ENCODE measurements around the gene RUBCN. TPM values are rescaled to one million over a fixed set of nuclear protein-coding genes. Genes with fewer than 3 reads are reported as not detected.
A peak's percentile ranks its signal among the peaks of the same experiment; 100 is the strongest.

RUBCN gene
- 4.8 and 5.2 TPM in 2 replicates for total RNA-seq (2016; rRNA removed; fragmentation: Illumina TruSeq; extraction: Trizol)
- 1.7 and 2.2 TPM in 2 replicates for total RNA-seq (2016; cell fraction: cytosol; rRNA removed; fragmentation: Illumina TruSeq; extraction: Trizol; ENCODE audit: low read depth)
- total RNA-seq (2016; cell fraction: insoluble cytoplasmic fraction; rRNA removed; fragmentation: Illumina TruSeq; extraction: Trizol) = 4.4 and 6.1 TPM in 2 replicates
- total RNA-seq (2016; cell fraction: membrane; rRNA removed; fragmentation: Illumina TruSeq; extraction: Trizol) = 3.9 and 4.0 TPM in 2 replicates
- total RNA-seq (2016; cell fraction: nucleus; rRNA removed; fragmentation: Illumina TruSeq; extraction: Trizol) = 5.3 and 5.7 TPM in 2 replicates
- polyA plus RNA-seq (2011; rRNA removed) = 6.5 and 8.1 TPM in 2 replicates
- 2.9 and 3.5 TPM in 2 replicates for polyA plus RNA-seq (2011; cell fraction: cytosol; rRNA removed)
- 16.7 and 22.2 TPM in 2 replicates for polyA plus RNA-seq (2011; cell fraction: nucleus; rRNA removed)
- 3.4 and 4.4 TPM in 2 replicates for polyA plus RNA-seq (2012)
- polyA plus RNA-seq (2016; cell fraction: cytosol; fragmentation: Illumina TruSeq; extraction: Trizol; ENCODE audit: low read depth) = 0.63 and 0.68 TPM in 2 replicates
- 3.2 and 4.5 TPM in 2 replicates for polyA plus RNA-seq (2016; cell fraction: insoluble cytoplasmic fraction; fragmentation: Illumina TruSeq; extraction: Trizol; ENCODE audit: low read depth)
- 1.2 and 1.3 TPM in 2 replicates for polyA plus RNA-seq (2016; cell fraction: membrane; fragmentation: Illumina TruSeq; extraction: Trizol; ENCODE audit: low read depth)
- polyA plus RNA-seq (2016; cell fraction: nucleus; fragmentation: Illumina TruSeq; extraction: Trizol; ENCODE audit: insufficient read depth, low read depth) = 13.0 and 13.9 TPM in 2 replicates
- polyA minus RNA-seq (2011; rRNA and poly(A)+ RNA removed; ENCODE audit: low replicate concordance) = 10.1 and 33.6 TPM in 2 replicates
- polyA minus RNA-seq (2011; cell fraction: cytosol; rRNA and poly(A)+ RNA removed) = 4.4 and 5.1 TPM in 2 replicates
- polyA minus RNA-seq (2011; cell fraction: nucleus; rRNA and poly(A)+ RNA removed) = 10.8 and 14.2 TPM in 2 replicates
- percentile 46 among the genes with signal in this experiment for Bru-seq, nascent RNA
- BruChase-seq, experiment 1, labeled RNA remaining after a 6-hour chase = percentile 60 among the genes with signal in this experiment
- percentile 54 among the genes with signal in this experiment for BruChase-seq, experiment 2, labeled RNA remaining after a 2-hour chase
- long read RNA-seq, experiment 1, partial matches to known transcripts = 0 of 2 reads
- long read RNA-seq, experiment 1, other reads (novel, unspliced or antisense) = 2 of 2 reads
- long read RNA-seq, experiment 2, partial matches to known transcripts = 0 of 5 reads
- long read RNA-seq, experiment 2, other reads (novel, unspliced or antisense) = 5 of 5 reads

- Histone ChIP-seq H3K36me3 (replicated peaks in 1 of 2; ENCODE audit: control insufficient read depth in 1 of 2, insufficient read depth in 2 of 2, low read length in 2 of 2) (no peaks in the 10 kb centered on the region), H3K27ac (ENCODE audit: extremely low read length, insufficient read depth, low read length) (peak within 1 kb of the TSS; percentile 82), H3K4me1 (ENCODE audit: insufficient read depth, low read length) (peaks cover 20% of the 10 kb centered on the region), H3K4me3 (replicated peaks in 1 of 3; ENCODE audit: insufficient read depth in 1 of 3, low read depth in 2 of 3, low read length in 3 of 3) (peak within 1 kb of the TSS; percentile 87 to 94 (median 87)), H4K20me1 (ENCODE audit: insufficient read depth, low read length) (no peaks in the 10 kb centered on the region), H3K79me2 (ENCODE audit: insufficient read depth, low read length) (peaks cover 11% of the 10 kb centered on the region), H2AFZ (ENCODE audit: low read length) (peak within 1 kb of the TSS; percentile 90), H3K27me3 (ENCODE audit: control insufficient read depth in 1 of 2, insufficient read depth in 2 of 2, low read length in 2 of 2) (no peaks in the 10 kb centered on the region; a peak in 1 of 5 replicates), H3K9ac (ENCODE audit: insufficient read depth, low read depth, low read length) (peak within 1 kb of the TSS; percentile 81), H3K4me2 (ENCODE audit: low read depth, low read length) (peak within 1 kb of the TSS; percentile 99), H3K9me3 (ENCODE audit: low read length) (no peaks in the 10 kb centered on the region)
- no TSS peak for BruUV-seq (replicated peaks)
- ChIA-PET POLR2A (interaction anchor here (1.3 to 1.4 kb wide), 2 partner anchors 10 to 14 kb away, joined by 3 to 5 read pairs; no protein-coding TSS in a partner anchor), CTCF (ENCODE audit: low intra/inter-chr PET ratio, low total read pairs) (no interaction called here)
- FAIRE-seq = peak; percentile 57
- intact Hi-C loops (cut with micrococcal nuclease; ENCODE audit: unreplicated experiment) = no loop called here
- ATAC-seq = peak; percentile 98
- in situ Hi-C loops (cut with HindIII; ENCODE audit: extremely low pct_ligation_motif_present, low pct_unique_long_range_greater_than_20kb) = no loop called here
- peak; percentile 91 for DNase-seq (ENCODE audit: low spot score)
- under 1% methylated on average over 48 of the region's 92 CpGs for WGBS (ENCODE audit: low lambda C conversion rate)
- TF ChIP-seq POLR2A (IDR thresholded peaks at IDR 0.05; ENCODE audit: insufficient read depth in 1 of 2, low read depth in 2 of 2, low read length in 2 of 2) (peak; percentile 76 to 83), IKZF4 (CRISPR knock-in tag; IDR thresholded peaks at IDR 0.05; ENCODE audit: borderline replicate concordance, low read depth, not compliant biosample characterization) (no peak), MZF1 (CRISPR knock-in tag; IDR thresholded peaks at IDR 0.05; ENCODE audit: borderline replicate concordance) (no peak), NFYB (CRISPR knock-in tag; IDR thresholded peaks at IDR 0.05) (peak; percentile 89), EEA1 (CRISPR knock-in tag; IDR thresholded peaks at IDR 0.05; ENCODE audit: borderline replicate concordance) (0 out of 2 replicates have a peak, but pooled peaks have one; percentile 28), ELK4 (CRISPR knock-in tag; IDR thresholded peaks at IDR 0.05; ENCODE audit: borderline replicate concordance) (peak; percentile 88; the same call in 1 of the 2 replicates), ZNF773 (CRISPR knock-in tag; IDR thresholded peaks at IDR 0.05; ENCODE audit: borderline replicate concordance) (no peak), ZNF549 (CRISPR knock-in tag; IDR thresholded peaks at IDR 0.05) (no peak)
- TF ChIP-seq, protein P1, sequence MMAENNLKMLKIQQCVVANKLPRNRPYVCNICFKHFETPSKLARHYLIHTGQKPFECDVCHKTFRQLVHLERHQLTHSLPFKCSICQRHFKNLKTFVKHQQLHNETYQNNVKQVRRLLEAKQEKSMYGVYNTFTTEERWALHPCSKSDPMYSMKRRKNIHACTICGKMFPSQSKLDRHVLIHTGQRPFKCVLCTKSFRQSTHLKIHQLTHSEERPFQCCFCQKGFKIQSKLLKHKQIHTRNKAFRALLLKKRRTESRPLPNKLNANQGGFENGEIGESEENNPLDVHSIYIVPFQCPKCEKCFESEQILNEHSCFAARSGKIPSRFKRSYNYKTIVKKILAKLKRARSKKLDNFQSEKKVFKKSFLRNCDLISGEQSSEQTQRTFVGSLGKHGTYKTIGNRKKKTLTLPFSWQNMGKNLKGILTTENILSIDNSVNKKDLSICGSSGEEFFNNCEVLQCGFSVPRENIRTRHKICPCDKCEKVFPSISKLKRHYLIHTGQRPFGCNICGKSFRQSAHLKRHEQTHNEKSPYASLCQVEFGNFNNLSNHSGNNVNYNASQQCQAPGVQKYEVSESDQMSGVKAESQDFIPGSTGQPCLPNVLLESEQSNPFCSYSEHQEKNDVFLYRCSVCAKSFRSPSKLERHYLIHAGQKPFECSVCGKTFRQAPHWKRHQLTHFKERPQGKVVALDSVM (CRISPR knock-in tag; IDR thresholded peaks at IDR 0.05) = no peak
- TF ChIP-seq, protein P2, sequence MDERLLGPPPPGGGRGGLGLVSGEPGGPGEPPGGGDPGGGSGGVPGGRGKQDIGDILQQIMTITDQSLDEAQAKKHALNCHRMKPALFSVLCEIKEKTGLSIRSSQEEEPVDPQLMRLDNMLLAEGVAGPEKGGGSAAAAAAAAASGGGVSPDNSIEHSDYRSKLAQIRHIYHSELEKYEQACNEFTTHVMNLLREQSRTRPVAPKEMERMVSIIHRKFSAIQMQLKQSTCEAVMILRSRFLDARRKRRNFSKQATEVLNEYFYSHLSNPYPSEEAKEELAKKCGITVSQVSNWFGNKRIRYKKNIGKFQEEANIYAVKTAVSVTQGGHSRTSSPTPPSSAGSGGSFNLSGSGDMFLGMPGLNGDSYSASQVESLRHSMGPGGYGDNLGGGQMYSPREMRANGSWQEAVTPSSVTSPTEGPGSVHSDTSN (CRISPR knock-in tag; IDR thresholded peaks at IDR 0.05) = no peak
Measured at GRCh38 chr3:197736491-197737318, at the start of gene RUBCN. Gene RUBCN, minus strand, starts transcription at chr3:197736904. Its CDS starts 185 bp downstream, at chr3:197736719.
